ENCODE data around the gene TRIM32.
"Not testable (repeated sequence)": the region's sequence is repeated elsewhere in the genome, so short reads cannot be mapped to it uniquely, and the experiment has no call there.

TRIM32 gene

GRCh38 chr9:116689486-116690032 is 2.5 kb downstream of the TRIM32 start:
- Mint-ChIP-seq H3K36me3 (ENCODE audit: low read depth) (peaks cover 17% of the 10 kb centered on the region), H3K27ac (no peak overlapping the region), H3K4me1 (peaks cover 69% of the 10 kb centered on the region), H3K27me3 (no peaks in the 10 kb centered on the region), H3K9me3 (no peaks in the 10 kb centered on the region), H3K4me3 (no peak overlapping the region)
- ATAC-seq (no peak), DNase-seq (no peak)

DNA sequence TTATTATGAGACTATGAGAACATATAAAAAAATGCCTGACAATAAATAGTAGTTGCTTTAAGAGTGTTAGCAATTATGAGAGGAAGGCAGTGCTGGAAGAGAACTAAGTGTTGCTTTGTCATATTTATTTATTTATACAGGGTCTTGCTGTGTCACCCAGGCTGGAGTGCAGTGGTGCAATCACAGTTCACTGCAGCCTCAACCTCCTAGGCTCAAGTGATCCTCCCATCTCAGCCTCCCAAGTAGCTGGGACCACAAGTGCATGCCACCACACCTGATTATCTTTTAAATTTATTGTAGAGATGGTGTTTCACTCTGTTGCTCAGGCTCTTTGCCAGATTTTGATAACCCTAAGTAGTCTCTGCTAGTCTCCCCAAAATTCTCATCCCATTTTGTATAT is 3.7 kb downstream of the TRIM32 start:
- ATAC-seq, H3K27me3 Mint-ChIP-seq, H3K9me3 Mint-ChIP-seq, DNase-seq, H3K4me3 Mint-ChIP-seq, H3K27ac Mint-ChIP-seq: not testable (repeated sequence)
- Mint-ChIP-seq H3K4me1 (peaks cover 68% of the 10 kb centered on the region), H3K36me3 (ENCODE audit: low read depth) (peaks cover 25% of the 10 kb centered on the region)

DNA sequence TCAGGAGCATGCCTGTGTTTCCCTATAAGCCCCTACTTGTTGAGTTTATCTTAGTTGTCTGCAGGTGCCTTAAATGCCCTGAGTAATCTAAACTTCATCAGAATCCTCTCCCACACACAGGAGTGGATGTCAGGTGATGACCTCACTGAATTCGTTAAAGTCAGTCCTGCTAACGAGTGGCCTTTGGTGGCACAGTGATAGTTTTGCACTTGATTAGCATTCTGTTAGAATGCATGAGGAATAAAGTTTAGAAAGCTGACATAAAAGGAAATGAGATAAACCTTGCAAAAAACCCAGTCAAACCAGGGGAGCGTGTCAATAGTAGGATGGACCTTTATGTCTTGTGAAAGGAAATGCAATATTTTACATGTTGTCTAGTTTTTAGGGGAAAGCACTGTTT is 4.5 kb downstream of the TRIM32 start:
- no peaks in the 10 kb centered on the region for H3K27me3 Mint-ChIP-seq
- H3K27ac Mint-ChIP-seq: no peak overlapping the region
- H3K36me3 Mint-ChIP-seq (ENCODE audit: low read depth): peaks cover 27% of the 10 kb centered on the region
- H3K9me3 Mint-ChIP-seq: no peaks in the 10 kb centered on the region
- no peak overlapping the region for H3K4me3 Mint-ChIP-seq
- H3K4me1 Mint-ChIP-seq: peaks cover 60% of the 10 kb centered on the region
- ATAC-seq (no peak), DNase-seq (no peak)

- peaks cover 53% of the 10 kb centered on the region for H3K4me1 Mint-ChIP-seq
- DNase-seq: no peak
- no peaks in the 10 kb centered on the region for H3K27me3 Mint-ChIP-seq
- H3K4me3 Mint-ChIP-seq: no peak overlapping the region
- H3K9me3 Mint-ChIP-seq: no peaks in the 10 kb centered on the region
- no peak overlapping the region for H3K27ac Mint-ChIP-seq
- no peak for ATAC-seq
- H3K36me3 Mint-ChIP-seq (ENCODE audit: low read depth): peaks cover 36% of the 10 kb centered on the region
Observed at GRCh38 chr9:116692616-116693015, 5.5 kb downstream of the TRIM32 start.

- DNase-seq (no peak), ATAC-seq (no peak)
- H3K9me3 Mint-ChIP-seq: peaks cover 3% of the 10 kb centered on the region
- H3K27me3 Mint-ChIP-seq: no peaks in the 10 kb centered on the region
- peaks cover 42% of the 10 kb centered on the region for H3K36me3 Mint-ChIP-seq (ENCODE audit: low read depth)
- H3K27ac Mint-ChIP-seq: no peak overlapping the region
- H3K4me3 Mint-ChIP-seq: no peak overlapping the region
- H3K4me1 Mint-ChIP-seq: peaks cover 46% of the 10 kb centered on the region
Observed at GRCh38 chr9:116693233-116693731, 6.2 kb downstream of the TRIM32 start.

- Mint-ChIP-seq H3K27me3 (no peaks in the 10 kb centered on the region), H3K9me3 (peaks cover 4% of the 10 kb centered on the region), H3K4me3 (no peak overlapping the region), H3K36me3 (ENCODE audit: low read depth) (peaks cover 58% of the 10 kb centered on the region), H3K4me1 (peaks cover 32% of the 10 kb centered on the region), H3K27ac (no peak overlapping the region)
- ATAC-seq (no peak), DNase-seq (no peak)
Observed at GRCh38 chr9:116694785-116695291, 7.7 kb downstream of the TRIM32 start.

DNA sequence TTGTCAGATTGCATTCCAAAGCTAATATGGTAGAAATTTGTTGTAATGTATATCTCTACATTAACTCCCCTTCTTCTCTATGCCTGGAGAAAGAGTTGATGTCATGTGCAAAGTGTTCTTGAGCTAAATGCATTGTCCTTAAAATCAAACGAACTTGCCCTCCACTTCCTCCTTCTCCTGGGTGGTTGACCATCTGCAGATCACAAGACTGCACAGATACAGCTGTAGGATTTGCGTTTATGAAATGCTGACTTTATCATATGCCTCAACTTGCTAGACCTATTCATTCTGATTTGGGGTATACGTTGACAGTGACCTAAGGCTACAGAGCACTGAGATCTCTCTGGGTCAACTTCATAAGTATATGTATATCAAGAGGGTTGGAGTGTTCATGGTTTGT is 8.3 kb downstream of the TRIM32 start:
- Mint-ChIP-seq H3K9me3 (peaks cover 7% of the 10 kb centered on the region), H3K4me1 (peaks cover 35% of the 10 kb centered on the region), H3K27me3 (no peaks in the 10 kb centered on the region), H3K27ac (no peak overlapping the region), H3K4me3 (no peak overlapping the region), H3K36me3 (ENCODE audit: low read depth) (peaks cover 63% of the 10 kb centered on the region)
- ATAC-seq (no peak), DNase-seq (no peak)

DNA sequence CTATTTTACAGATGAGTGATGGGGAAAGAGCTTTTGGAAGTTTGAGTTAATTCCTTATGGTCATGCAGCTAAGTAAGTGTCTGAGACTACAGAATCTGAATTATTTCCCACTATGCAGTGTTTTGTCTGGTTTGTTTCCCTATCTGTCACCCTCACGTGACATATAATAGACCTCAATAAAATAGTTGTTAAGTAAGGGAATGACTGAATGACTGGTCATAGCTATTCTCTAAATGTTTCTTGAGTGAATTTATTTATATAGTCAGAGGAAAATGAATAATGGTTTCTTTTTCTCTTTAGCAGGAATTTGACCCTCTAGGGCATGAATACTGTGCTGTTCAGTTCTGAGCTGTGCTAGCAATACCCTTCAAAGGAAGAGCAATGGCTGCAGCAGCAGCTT is 10.3 kb downstream of the TRIM32 start:
- DNase-seq: no peak
- H3K27ac Mint-ChIP-seq: no peak overlapping the region
- H3K4me3 Mint-ChIP-seq: no peak overlapping the region
- no peak for ATAC-seq
- peaks cover 36% of the 10 kb centered on the region for H3K4me1 Mint-ChIP-seq
- peaks cover 15% of the 10 kb centered on the region for H3K9me3 Mint-ChIP-seq
- H3K27me3 Mint-ChIP-seq: no peaks in the 10 kb centered on the region
- H3K36me3 Mint-ChIP-seq (ENCODE audit: low read depth): peaks cover 77% of the 10 kb centered on the region

DNA sequence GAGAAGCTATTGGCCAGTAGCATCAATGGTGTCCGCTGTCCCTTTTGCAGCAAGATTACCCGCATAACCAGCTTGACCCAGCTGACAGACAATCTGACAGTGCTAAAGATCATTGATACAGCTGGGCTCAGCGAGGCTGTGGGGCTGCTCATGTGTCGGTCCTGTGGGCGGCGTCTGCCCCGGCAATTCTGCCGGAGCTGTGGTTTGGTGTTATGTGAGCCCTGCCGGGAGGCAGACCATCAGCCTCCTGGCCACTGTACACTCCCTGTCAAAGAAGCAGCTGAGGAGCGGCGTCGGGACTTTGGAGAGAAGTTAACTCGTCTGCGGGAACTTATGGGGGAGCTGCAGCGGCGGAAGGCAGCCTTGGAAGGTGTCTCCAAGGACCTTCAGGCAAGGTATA is 10.8 kb downstream of the TRIM32 start:
- H3K4me3 Mint-ChIP-seq: no peak overlapping the region
- ATAC-seq: no peak

GRCh38 chr9:116700279-116700678 is 13.2 kb downstream of the TRIM32 start:
- H3K36me3 Mint-ChIP-seq (ENCODE audit: low read depth): peaks cover 64% of the 10 kb centered on the region
- DNase-seq: no peak
- H3K27ac Mint-ChIP-seq: no peak overlapping the region
- no peak overlapping the region for H3K4me3 Mint-ChIP-seq
- peaks cover 19% of the 10 kb centered on the region for H3K9me3 Mint-ChIP-seq
- H3K27me3 Mint-ChIP-seq: no peaks in the 10 kb centered on the region
- no peak for ATAC-seq
- peaks cover 24% of the 10 kb centered on the region for H3K4me1 Mint-ChIP-seq

More for the DNA sequence above, 10.8 kb downstream of the TRIM32 start:
- Mint-ChIP-seq H3K36me3 (ENCODE audit: low read depth) (peaks cover 77% of the 10 kb centered on the region), H3K9me3 (peaks cover 19% of the 10 kb centered on the region), H3K4me1 (peaks cover 33% of the 10 kb centered on the region), H3K27ac (no peak overlapping the region), H3K27me3 (no peaks in the 10 kb centered on the region)
- no peak for DNase-seq

GRCh38 chr9:116700882-116701865 is 14.1 kb downstream of the TRIM32 start:
- H3K4me3 Mint-ChIP-seq: no peak overlapping the region
- H3K27ac Mint-ChIP-seq: no peak overlapping the region
- DNase-seq: no peak
- no peaks in the 10 kb centered on the region for H3K27me3 Mint-ChIP-seq
- ATAC-seq: no peak
- H3K36me3 Mint-ChIP-seq (ENCODE audit: low read depth): peaks cover 59% of the 10 kb centered on the region
- peaks cover 19% of the 10 kb centered on the region for H3K9me3 Mint-ChIP-seq
- peaks cover 24% of the 10 kb centered on the region for H3K4me1 Mint-ChIP-seq

- Mint-ChIP-seq H3K4me3 (no peak overlapping the region), H3K36me3 (ENCODE audit: low read depth) (peaks cover 56% of the 10 kb centered on the region), H3K9me3 (peaks cover 19% of the 10 kb centered on the region), H3K27ac (no peak overlapping the region), H3K27me3 (no peaks in the 10 kb centered on the region), H3K4me1 (peaks cover 24% of the 10 kb centered on the region)
- DNase-seq (no peak), ATAC-seq (no peak)
Observed at GRCh38 chr9:116701940-116702642, 15.0 kb downstream of the TRIM32 start.

DNA sequence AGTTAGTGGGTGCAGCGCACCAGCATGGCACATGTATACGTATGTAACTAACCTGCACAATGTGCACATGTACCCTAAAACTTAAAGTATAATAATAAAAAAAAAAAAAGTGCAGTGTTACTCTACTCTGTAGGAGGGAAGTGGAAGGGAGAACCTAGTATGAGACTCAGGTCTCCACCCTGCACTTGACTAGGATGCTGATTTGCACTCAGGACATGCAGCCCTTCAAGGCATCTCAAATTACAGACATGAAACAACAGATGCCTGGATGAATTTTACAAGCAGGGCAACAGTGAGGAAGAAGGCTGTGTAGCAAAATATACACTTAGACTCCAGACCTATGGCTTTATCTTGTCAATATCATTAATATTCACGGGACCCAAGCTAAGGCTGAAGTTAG is 16.5 kb downstream of the TRIM32 start:
- peaks cover 24% of the 10 kb centered on the region for H3K4me1 Mint-ChIP-seq
- ATAC-seq (no peak), DNase-seq (no peak)
- H3K27ac Mint-ChIP-seq: no peak overlapping the region
- H3K9me3 Mint-ChIP-seq: peaks cover 15% of the 10 kb centered on the region
- H3K4me3 Mint-ChIP-seq: no peak overlapping the region
- no peaks in the 10 kb centered on the region for H3K27me3 Mint-ChIP-seq
- peaks cover 41% of the 10 kb centered on the region for H3K36me3 Mint-ChIP-seq (ENCODE audit: low read depth)

DNA sequence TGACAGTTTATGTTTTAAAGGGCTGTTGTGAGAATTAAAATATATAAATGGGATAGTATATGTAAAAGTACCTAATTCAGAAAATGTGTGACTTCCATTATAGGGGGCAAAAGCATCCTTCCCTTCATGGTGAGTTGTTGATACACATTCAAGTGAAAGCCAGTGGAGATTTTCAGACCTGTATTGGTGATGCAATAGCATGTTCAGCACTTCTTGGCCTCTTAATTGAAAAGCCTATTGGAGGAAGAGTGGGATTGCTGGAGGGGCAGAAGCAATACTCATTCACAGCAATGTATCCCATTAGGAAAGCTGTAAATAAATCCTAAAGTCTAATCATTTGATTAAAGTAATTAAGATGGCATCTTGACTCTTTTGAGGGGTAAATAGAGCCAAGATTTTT is 17.4 kb downstream of the TRIM32 start:
- no peak for ATAC-seq
- Mint-ChIP-seq H3K4me3 (no peak overlapping the region), H3K27me3 (no peaks in the 10 kb centered on the region), H3K9me3 (peaks cover 15% of the 10 kb centered on the region), H3K27ac (no peak overlapping the region), H3K4me1 (peaks cover 24% of the 10 kb centered on the region), H3K36me3 (ENCODE audit: low read depth) (peaks cover 32% of the 10 kb centered on the region)
- DNase-seq: no peak

Data from activated naive CD8-positive, alpha-beta T cell treated with anti-CD3 and anti-CD28 coated beads, Interleukin-2, amount 50 U/mL, for 24 hours (primary cell).